ENCODE results near the gene ZFYVE28.

DNA sequence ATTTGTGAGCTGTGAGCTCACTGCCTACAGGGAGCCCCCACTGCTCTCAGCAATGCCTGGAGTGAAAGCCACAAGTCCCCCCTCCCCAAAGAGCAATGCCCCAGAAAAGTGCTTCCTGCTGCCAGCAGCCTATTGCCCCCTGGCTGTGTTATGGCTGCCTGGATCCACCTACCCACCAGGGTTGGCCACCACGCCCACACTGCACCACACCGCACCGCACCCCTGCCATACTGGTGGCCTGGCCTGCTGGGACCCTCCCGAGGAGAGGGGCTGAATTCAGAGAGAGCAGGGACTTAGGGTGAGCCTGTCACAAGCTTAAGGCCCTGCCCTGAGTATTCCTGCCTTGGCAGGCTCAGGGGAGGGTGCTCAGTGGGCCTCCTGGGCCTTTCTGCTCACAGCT, 4.6 kb upstream of the ZFYVE28 start:
- TF ChIP-seq POLR2A (IDR thresholded peaks at IDR 0.05), result no peak
- TF ChIP-seq, protein P1, sequence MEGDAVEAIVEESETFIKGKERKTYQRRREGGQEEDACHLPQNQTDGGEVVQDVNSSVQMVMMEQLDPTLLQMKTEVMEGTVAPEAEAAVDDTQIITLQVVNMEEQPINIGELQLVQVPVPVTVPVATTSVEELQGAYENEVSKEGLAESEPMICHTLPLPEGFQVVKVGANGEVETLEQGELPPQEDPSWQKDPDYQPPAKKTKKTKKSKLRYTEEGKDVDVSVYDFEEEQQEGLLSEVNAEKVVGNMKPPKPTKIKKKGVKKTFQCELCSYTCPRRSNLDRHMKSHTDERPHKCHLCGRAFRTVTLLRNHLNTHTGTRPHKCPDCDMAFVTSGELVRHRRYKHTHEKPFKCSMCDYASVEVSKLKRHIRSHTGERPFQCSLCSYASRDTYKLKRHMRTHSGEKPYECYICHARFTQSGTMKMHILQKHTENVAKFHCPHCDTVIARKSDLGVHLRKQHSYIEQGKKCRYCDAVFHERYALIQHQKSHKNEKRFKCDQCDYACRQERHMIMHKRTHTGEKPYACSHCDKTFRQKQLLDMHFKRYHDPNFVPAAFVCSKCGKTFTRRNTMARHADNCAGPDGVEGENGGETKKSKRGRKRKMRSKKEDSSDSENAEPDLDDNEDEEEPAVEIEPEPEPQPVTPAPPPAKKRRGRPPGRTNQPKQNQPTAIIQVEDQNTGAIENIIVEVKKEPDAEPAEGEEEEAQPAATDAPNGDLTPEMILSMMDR (IDR thresholded peaks at IDR 0.05), result no peak
